Measurements from ENCODE around the gene L2HGDH.
"Not testable (repeated sequence)": the region's sequence is repeated elsewhere in the genome, so short reads cannot be mapped to it uniquely, and the experiment has no call there.

L2HGDH gene

GRCh38 chr14:50311972-50312733, at the start of gene L2HGDH, which contains the start of gene DMAC2L:
Gene L2HGDH, minus strand, starts transcription at chr14:50312229. Its CDS starts 79 bp downstream, at chr14:50312150.
Gene DMAC2L, plus strand, starts transcription at chr14:50312324. Its CDS starts 9,164 bp downstream, at chr14:50321488.
- DNase-seq = peak; percentile 95

DNA sequence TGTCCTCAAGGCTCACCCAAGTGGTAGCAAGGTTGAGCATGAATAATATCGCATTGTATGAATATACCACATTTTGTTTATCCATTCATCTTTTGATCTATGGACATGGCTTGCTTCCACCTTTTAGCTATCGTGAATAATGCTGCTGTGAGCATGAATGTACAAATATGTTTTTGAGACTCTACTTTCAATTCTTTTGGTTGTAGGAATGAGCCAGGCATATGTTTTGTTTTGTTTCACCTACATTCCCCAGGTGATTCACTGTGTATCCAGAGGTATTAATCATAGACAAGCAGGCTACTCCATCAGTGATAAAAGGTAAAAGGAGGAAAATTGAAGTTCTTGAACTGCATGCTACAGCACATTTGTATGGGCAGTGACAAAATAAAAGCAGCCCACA, 48.8 kb upstream of the L2HGDH start:
- DNase-seq = no peak

DNA sequence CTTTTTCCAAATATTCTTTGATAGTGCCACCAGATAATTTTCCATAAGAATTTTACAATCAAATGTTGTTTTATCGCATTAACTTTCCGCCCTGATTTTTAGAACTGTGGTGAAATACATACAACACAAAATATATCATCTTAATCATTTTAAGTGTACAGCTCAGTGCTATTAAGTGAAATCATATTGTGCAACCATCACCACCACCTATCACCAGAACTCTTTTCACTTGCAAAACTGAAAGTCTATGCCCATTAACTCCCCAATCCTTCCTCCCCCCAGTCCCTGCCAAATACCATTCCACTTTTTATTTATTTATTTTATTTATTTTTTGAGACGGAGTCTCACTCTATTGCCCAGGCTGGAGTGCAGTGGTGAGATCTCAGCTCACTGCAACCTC, 48.1 kb upstream of the L2HGDH start:
- no peak for DNase-seq

GRCh38 chr14:50359631-50360030, 47.6 kb upstream of the L2HGDH start:
- no peak for DNase-seq

GRCh38 chr14:50357753-50358395, 45.8 kb upstream of the L2HGDH start:
- DNase-seq = peak; percentile 9

DNA sequence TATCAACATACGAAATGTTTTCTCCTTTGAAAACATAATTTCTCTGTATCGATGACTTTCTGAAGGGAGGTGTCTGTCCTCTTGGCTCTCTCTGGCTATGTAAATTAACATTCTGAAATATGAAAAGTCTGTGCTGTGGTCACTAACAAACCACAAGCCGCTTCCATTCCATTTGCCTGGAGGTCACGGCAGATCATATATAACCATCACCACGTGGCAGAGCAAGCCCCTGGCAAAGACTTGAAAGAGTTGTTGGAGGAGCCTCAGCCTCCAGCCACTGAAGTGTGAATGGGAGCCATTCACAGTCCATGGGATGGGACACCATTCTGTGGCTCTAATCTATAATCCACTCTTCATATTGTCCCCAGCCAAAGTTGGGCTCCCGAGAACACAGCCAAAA, 45.1 kb upstream of the L2HGDH start:
- peak; percentile 3 for DNase-seq

DNA sequence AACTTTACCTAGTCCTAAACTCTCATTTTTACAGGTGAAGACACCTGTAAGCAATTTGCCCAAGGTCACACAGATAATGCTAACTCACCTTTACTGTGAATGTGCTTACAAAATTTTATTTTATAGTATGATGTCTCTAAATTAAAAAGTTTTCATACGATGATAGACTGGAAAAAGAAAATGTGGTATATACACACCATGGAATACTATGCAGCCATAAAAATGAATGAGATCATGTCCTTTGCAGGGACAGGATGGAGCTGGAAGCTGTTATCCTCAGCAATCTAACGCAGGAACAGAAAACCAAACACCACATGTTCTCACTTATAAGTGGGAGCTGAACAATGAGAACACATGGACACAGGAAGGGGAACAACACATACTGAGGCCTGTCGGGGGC, 44.3 kb upstream of the L2HGDH start:
- DNase-seq = not testable (repeated sequence)

DNA sequence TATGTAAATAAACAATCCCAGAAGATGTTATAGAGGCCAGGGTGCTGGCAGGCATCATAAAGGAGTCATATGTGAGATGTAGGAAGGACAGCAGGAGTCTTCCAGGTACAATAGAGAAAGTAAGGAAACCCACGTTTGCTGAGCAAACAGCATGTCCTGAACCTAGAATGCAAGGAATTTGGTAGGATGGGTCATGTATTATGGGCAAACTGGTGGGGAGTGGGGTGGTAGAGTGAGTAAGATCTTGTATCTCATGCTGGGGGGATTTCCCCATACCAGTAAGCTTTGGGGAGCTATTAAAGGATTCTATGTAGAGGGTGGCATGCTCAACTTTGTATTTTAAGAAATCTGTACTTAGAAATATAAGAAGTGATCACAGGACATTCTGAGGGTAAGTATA, 43.7 kb upstream of the L2HGDH start:
- DNase-seq = no peak

DNA sequence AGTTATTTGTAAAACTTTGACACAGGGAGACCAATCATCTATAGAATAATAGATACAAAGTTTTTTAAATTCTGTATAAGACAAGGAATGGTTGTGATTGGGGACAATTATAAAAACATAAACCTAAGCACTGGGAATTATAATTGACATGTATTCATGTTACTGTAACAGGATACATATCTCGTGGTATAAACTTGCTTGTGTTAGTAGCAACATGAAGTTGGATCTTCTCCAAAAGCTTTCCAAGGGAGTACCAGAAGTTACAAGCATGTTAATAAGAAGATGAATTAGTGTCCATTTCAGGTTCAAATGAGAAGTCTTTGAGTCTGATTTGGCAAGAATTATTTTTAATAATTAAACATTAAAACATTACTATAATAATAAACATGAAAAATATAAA, 42.5 kb upstream of the L2HGDH start:
- DNase-seq = no peak

DNA sequence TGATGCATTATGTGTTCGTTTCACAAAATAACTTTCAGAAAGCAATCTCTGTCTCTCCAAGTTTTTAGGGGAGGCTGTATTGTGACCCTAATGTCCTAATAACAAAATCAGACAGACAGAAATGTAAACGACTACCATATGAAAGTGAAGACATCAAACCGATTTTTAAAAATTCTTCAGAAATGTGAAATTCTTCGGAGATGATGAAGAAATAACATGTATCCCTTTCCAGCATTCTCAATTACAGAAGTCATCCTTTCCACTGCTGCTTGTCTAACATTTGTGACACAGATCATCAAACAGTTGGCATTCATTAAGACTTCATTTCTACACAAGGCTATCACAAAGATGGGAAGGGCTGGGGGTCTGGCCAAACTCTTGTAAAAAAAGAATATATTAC, 41.1 kb upstream of the L2HGDH start:
- DNase-seq = no peak

GRCh38 chr14:50352584-50352983, 40.6 kb upstream of the L2HGDH start:
- DNase-seq = no peak

- no peak for DNase-seq
These were observed 38.9 kb upstream of the L2HGDH start for GRCh38 chr14:50350975-50351374.

DNA sequence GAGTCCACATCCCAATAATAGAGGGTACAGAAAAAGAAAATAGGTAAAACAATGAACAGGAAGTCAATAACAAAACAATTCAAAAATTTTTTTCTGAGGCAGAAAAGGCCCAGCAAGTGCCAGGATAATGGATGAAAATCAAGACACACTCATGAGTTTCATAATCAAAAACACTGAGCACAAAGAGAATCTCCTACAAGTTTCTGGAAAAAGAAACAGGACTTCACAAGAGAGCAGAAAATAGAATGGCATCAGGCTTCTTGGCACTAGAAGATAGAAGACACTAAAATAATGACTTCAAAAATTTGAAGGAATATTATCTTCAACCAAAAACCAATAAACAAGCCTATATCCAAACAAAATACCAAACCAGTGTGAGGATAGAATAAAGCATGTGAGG, 36.9 kb upstream of the L2HGDH start:
- DNase-seq = no peak

- no peak for DNase-seq
These were observed 35.5 kb upstream of the L2HGDH start for GRCh38 chr14:50347521-50347920.

GRCh38 chr14:50345846-50346422, 33.9 kb upstream of the L2HGDH start:
- no peak for DNase-seq

DNA sequence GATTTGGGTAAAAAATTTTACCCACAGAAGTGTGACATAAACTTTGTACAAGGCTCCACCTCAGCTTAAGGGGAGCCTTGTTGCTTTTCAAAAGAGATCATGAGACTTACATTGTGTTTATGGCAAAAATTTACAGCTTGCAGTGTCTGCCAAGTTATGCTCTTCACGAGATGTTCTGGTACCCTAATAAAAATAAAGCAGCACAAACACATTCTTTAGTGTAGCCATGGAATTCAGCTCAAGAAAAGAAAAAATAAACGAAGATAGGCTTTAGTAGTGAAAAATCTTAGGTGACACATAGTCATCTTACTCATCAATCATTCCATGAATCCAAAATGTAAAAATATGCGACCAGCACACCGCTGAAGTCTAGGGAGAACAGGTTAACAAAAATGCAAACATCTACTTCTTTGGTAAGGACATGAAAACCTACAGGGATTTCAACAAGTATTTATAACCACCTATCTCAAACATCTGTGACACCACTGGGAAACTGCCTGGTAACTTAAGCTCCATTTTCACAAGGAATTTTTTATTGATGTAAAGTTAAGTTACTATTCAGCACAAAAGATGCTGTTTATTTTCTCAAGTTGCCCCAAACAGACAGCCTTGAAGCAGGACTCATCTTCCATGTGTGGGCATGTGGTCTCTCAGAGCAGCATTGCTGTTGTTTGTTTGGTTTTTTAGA, 33.0 kb upstream of the L2HGDH start:
- DNase-seq = no peak

DNA sequence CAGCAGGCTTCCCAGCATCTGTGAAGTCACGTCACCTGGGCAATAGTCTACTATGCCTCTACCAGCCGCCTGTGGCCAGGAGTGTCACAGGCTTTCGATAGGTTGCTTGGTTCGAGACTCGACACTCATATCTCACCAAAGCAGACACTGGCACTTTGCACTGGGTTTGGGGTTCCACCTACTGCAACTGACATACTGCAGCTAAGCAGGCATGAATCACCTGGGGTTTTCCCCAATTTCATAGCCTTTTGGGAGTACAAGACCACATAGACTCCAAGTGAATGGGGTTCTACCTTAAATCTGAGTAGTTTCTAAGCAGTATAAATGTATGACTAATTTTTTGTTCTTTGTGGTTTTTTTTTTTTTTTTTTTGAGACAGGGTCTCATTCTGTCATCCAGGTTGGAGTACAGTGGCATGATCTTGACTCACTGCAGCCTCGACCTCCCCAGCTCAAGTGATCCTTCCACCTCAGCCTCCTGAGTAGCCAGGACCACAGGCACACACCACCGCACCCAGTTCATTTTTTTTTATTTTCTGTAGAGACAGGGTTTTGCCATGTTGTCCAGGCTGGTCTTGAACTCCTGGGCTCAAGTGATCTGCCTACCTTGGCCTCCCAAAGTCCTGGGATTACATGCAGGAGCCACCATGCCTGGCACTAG, 32.2 kb upstream of the L2HGDH start:
- peak; percentile 80 for DNase-seq

DNA sequence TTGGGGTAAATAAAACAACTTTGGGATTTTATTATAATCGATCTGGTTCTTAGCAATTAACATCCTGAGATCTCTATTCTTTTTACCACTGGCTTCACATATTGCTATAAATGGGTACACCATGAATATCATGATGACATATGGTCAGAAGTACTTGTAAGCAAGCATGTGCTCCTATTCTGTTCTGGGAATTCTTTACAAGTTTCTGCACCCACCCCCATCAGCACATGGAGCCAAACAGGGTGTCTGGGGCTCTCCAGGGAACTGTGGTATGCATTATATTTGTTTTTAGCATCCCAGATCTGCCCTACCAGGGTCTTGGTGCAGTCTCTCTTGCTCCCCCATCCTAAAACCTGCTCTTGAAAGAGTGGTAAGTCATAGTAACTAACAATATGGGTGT, 31.4 kb upstream of the L2HGDH start:
- DNase-seq = no peak

DNA sequence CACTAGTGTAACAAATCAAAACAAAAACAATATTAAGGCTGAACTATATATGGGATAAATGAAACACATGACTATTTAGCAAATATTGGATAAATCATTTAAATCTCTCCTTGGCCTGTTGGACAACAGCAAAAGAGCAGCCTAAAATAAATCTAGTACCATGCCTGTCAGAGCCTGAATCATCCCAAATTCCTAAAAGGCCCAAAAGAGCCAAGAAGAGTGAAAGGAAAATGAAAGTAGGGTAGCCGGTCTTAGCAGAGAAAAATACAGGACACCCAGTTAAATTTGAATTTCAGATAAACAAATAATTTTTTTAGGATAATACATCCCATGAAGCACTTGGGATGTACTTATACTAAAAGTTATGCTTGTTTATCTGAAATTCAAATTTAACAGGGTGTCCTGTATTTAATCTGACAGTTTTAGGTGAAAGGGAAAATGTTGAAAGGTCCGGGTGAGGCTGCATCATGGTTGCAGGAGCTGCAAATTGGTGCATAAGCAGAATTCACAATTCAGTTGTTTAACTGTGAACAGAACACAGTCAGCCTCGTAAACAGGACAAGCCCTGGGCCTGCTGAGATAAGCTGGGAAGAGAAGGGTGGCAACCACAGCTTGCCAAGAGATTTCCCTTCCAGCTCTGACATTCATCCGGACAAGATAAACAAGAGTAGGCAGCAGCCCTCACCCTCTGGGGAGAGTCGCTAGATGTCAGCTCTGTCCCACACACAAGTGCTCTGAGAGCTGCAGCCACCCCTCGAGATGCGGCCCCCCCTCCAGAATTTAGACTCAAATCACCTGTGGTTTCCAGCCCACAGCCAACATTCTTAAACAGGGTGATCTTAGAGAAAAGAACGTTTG, 30.4 kb upstream of the L2HGDH start:
- DNase-seq = peak; percentile 70

DNA sequence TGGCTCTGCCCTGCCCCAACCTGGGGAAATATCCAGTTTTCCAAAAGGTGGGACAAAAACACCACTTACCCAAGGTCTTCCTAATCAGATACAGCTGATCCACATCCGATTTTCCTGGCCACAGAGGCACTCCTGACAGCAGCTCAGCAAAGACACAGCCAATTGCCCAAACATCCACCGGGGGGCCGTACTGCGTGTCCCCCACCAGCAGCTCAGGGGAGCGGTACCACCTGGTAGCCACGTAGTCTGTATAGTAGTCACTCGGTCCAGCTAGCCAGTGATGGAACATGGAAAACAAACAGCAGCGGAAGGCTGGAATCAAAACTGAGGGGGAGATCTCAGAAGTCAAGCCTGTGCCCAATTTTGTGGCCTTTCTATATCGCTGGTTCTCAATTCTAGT, 28.9 kb upstream of the L2HGDH start:
- no peak for DNase-seq

GRCh38 chr14:50340045-50340444, 28.0 kb upstream of the L2HGDH start:
- DNase-seq = no peak

GRCh38 chr14:50339178-50339804, 27.3 kb upstream of the L2HGDH start:
- no peak for DNase-seq
